Daoy (cell line): ENCODE measurements around the gene BRF1. TPM values are rescaled to one million over a fixed set of nuclear protein-coding genes. Genes with fewer than 3 reads are reported as not detected.

Experiments used
- total RNA-seq: library from RNA; depleted of rRNA; stranded (reverse); fragments of >200 nt; shearing (Covaris generic); gene quantifications from 2 replicates; pipeline ENCODE4 v1.2.3, GENCODE V29; 2014; rRNA removed

The BRF1 gene
- total RNA-seq, 1 experiment from 2014 or later = 39.9 TPM

Other genes with a start within 250 kb of the BRF1 start
- 3.3 and 5.1 TPM in 2 replicates for gene GPR132, start 235.6 kb downstream of the BRF1 start, total RNA-seq
- gene JAG2, start 132.2 kb downstream of the BRF1 start, total RNA-seq = 5.1 and 6.3 TPM in 2 replicates
- gene NUDT14, start 119.7 kb downstream of the BRF1 start, total RNA-seq = 18.3 and 41.4 TPM in 2 replicates
- 43.3 and 51.3 TPM in 2 replicates for gene BTBD6, start 52.5 kb downstream of the BRF1 start, total RNA-seq
- gene PACS2, start 13.7 kb upstream of the BRF1 start, total RNA-seq = 11.6 and 28.2 TPM in 2 replicates
- gene TEX22, start 97.5 kb upstream of the BRF1 start, total RNA-seq = 0.29 and 1.3 TPM in 2 replicates
- gene MTA1, start 118.8 kb upstream of the BRF1 start, total RNA-seq = 37.9 and 49.1 TPM in 2 replicates
- 88.8 and 94.1 TPM in 2 replicates for gene CRIP2, start 173.8 kb upstream of the BRF1 start, total RNA-seq
- 15.0 and 20.4 TPM in 2 replicates for gene CRIP1, start 185.9 kb upstream of the BRF1 start, total RNA-seq
- gene TEDC1, start 190.2 kb upstream of the BRF1 start, total RNA-seq = 61.9 and 73.5 TPM in 2 replicates
- gene TMEM121, start 225.6 kb upstream of the BRF1 start, total RNA-seq = 8.4 and 8.7 TPM in 2 replicates